HG03066 (cell line): ENCODE measurements around the gene CARD8.

Experiments used
- ATAC-seq: cut with Tn5 transposase; IDR thresholded peaks from one replicate; pipeline ENCODE4 v1.9.1; 2021; ENCODE audit warnings: low read depth; ENCODE audit not compliant: unreplicated experiment

Gene CARD8

GRCh38 chr19:48216933-48217332 is 38.8 kb downstream of the CARD8 start:
- ATAC-seq: no peak

- ATAC-seq: no peak
Observed at GRCh38 chr19:48213959-48214358, 41.8 kb downstream of the CARD8 start.

GRCh38 chr19:48210005-48210404 is 45.7 kb downstream of the CARD8 start:
- ATAC-seq: no peak

GRCh38 chr19:48206397-48207093 is 49.2 kb downstream of the CARD8 start:
- no peak for ATAC-seq

GRCh38 chr19:48203794-48204628 is 51.7 kb downstream of the CARD8 start:
- ATAC-seq: peak; percentile 87

GRCh38 chr19:48203222-48203793 is 52.4 kb downstream of the CARD8 start:
- no peak for ATAC-seq

- no peak for ATAC-seq
Observed at GRCh38 chr19:48196933-48197665, 58.6 kb downstream of the CARD8 start.

- ATAC-seq: no peak
Observed at GRCh38 chr19:48196321-48196763, 59.4 kb downstream of the CARD8 start.

GRCh38 chr19:48194844-48195830 is 60.6 kb downstream of the CARD8 start:
- ATAC-seq: no peak

- ATAC-seq: no peak
Observed at GRCh38 chr19:48194041-48194843, 61.5 kb downstream of the CARD8 start.

- ATAC-seq: no peak
Observed at GRCh38 chr19:48192750-48193149, 63.0 kb downstream of the CARD8 start.

GRCh38 chr19:48190885-48191284 is 64.8 kb downstream of the CARD8 start:
- no peak for ATAC-seq

GRCh38 chr19:48190288-48190884 is 65.3 kb downstream of the CARD8 start:
- ATAC-seq: no peak

- no peak for ATAC-seq
Observed at GRCh38 chr19:48186541-48186991, 69.1 kb downstream of the CARD8 start.

- no peak for ATAC-seq
Observed at GRCh38 chr19:48186015-48186414, 69.7 kb downstream of the CARD8 start.

- no peak for ATAC-seq
Observed at GRCh38 chr19:48183356-48183755, 72.4 kb downstream of the CARD8 start.

GRCh38 chr19:48182434-48182833 is 73.3 kb downstream of the CARD8 start:
- no peak for ATAC-seq

GRCh38 chr19:48181505-48181904 is 74.2 kb downstream of the CARD8 start:
- ATAC-seq: no peak
